Tibial artery (tissue), 4 donors: ENCODE data around the gene BLTP1.
A peak's percentile ranks its signal among the peaks of the same experiment; 100 is the strongest.

ENCODE experiments used
- DNase-seq, 2 donors: peaks; one replicate each; pipeline ENCODE4 v3.0.0-alpha.2; 2019
- H3K27ac ChIP-seq, 2 donors: fragments of 200-600 bp; sonication (generic) in 1 of 2; 1 replicate in 1 of 2; 2 replicates in 1 of 2; pipeline ENCODE4 v1.5.1; 2018 to 2019; ENCODE audit warnings: mild to moderate bottlenecking in 1 of 2
- H3K27me3 ChIP-seq, 2 donors: fragments of 200-600 bp; sonication (generic) in 1 of 2; one replicate each; pipeline versions ENCODE4 v1.5.1 to v1.6.0; 2016 to 2019
- H3K36me3 ChIP-seq, 3 donors: fragments of 200-600 bp; sonication (generic) in 2 of 3; one replicate each; pipeline ENCODE4 v1.5.1; 2016 to 2019; ENCODE audit warnings: mild to moderate bottlenecking in 2 of 3
- H3K4me1 ChIP-seq, 4 donors: fragments of 200-600 bp; sonication (generic) in 2 of 4; 1 replicate in 3 of 4; 2 replicates in 1 of 4; pipeline ENCODE4 v1.5.1; 2016 to 2019
- H3K4me3 ChIP-seq, 2 donors: fragments of 200-600 bp; sonication (generic) in 1 of 2; 1 replicate in 1 of 2; 2 replicates in 1 of 2; pipeline ENCODE4 v1.5.1; 2018 to 2019; ENCODE audit warnings: mild to moderate bottlenecking in 2 of 2
- H3K9me3 ChIP-seq, 3 donors: fragments of 200-600 bp; sonication (generic) in 1 of 3; one replicate each; pipeline ENCODE4 v1.5.1; 2016 to 2019
- CTCF ChIP-seq, 2 experiments: fragments of 200-600 bp in 1 of 2; fragments of 450-650 bp in 1 of 2; IDR thresholded peaks; one replicate each; pipeline ENCODE4 v1.5.1; 2017 to 2019; ENCODE audit warnings: antibody characterized with exemption in 2 of 2, mild to moderate bottlenecking in 1 of 2, moderate library complexity in 1 of 2
- intact Hi-C: fragments of 100-400 bp; cut with DNase I; formaldehyde crosslinking; loops from one replicate; pipeline ENCODE4 v1.15.0; 2023; ENCODE audit warnings: low total_unique reads

The BLTP1 gene

DNA sequence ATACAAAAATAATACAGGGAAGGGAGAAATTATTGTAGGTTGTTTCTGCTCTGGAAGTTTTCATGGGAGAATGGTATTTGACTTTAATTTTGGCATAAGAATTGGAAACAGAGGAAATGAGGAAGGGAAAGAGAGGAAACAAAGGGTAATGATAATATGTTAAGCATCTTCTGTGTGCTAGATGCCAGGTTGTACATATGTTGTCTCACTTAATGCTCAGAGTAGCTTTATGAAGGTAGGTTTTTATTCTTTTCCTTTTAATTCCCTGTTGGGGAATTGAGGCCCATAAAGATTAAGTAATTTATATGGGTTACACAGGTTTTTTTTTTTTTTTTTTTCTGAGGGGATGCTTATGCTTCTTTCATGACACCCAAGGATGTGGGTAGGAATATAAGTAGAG lies 19.2 kb downstream of the BLTP1 start:
- no peak for TF ChIP-seq CTCF (IDR thresholded peaks at IDR 0.05)
- Histone ChIP-seq H3K36me3 (peaks cover 6 to 11% (median 11%) of the 10 kb centered on the region in 3 donors), H3K27ac (peak overlapping the region in 1 of 2 donors; percentile 16), H3K4me3 (no peak overlapping the region), H3K27me3 (no peaks in the 10 kb centered on the region), H3K9me3 (no peaks in the 10 kb centered on the region), H3K4me1 (peaks cover 0 to 41% (median 7%) of the 10 kb centered on the region in 4 donors)
- intact Hi-C loops: no loop called here
- no peak for DNase-seq

DNA sequence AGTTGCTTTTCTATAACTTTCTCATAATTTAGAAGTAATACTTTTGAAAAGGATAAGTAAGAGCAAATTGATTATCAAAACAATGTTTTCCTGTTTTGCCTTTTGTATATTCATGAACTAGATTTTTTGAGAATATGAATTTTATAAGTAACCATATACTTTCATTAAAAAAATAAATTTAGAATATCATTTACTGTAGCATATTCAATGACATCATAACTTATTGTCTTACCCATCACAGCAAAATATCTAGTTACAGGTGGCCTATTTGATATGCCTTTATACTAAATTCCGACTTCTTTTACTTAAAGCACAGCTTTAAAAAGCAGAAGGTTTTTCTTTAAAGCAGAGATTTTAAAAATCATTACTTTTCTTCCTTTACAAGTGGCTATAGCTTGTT lies 20.1 kb downstream of the BLTP1 start:
- intact Hi-C loops: no loop called here

GRCh38 chr4:122178961-122179360 lies 26.8 kb downstream of the BLTP1 start:
- TF ChIP-seq CTCF (IDR thresholded peaks at IDR 0.05): no peak
- intact Hi-C loops: no loop called here
- Histone ChIP-seq H3K27me3 (no peaks in the 10 kb centered on the region), H3K9me3 (no peaks in the 10 kb centered on the region), H3K4me3 (no peak overlapping the region), H3K4me1 (no peaks in the 10 kb centered on the region), H3K27ac (no peak overlapping the region), H3K36me3 (peaks cover 40 to 61% (median 52%) of the 10 kb centered on the region in 3 donors)
- DNase-seq: no peak

More for the DNA sequence above, 20.1 kb downstream of the BLTP1 start:
- no peak for TF ChIP-seq CTCF (IDR thresholded peaks at IDR 0.05)
- no peaks in the 10 kb centered on the region for H3K27me3 ChIP-seq
- no peak for DNase-seq
- H3K4me1 ChIP-seq: peaks cover 0 to 41% (median 7%) of the 10 kb centered on the region in 4 donors
- H3K36me3 ChIP-seq: peaks cover 15 to 20% (median 19%) of the 10 kb centered on the region in 3 donors
- no peak overlapping the region for H3K4me3 ChIP-seq
- no peaks in the 10 kb centered on the region for H3K9me3 ChIP-seq
- no peak overlapping the region for H3K27ac ChIP-seq

DNA sequence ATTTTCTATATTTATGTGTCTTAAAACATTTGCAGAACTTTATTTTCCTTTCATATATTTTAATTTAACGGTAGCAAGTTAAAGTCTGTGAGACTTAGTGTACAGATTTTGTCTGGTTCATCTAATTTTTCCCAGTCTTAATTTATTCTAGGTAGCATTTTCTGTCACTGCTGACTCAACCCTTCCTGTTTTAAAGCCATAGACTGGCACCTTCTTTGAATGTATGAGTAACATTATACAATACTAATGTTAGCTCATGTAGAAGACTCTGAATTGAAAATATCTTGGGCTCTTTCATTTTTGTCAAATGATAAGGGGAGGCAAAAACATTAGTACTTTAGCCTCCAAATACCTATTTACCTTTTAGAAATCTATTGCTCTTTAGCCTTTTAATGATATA lies 43.6 kb downstream of the BLTP1 start:
- no peak overlapping the region for H3K27ac ChIP-seq
- TF ChIP-seq CTCF (IDR thresholded peaks at IDR 0.05): no peak
- no peaks in the 10 kb centered on the region for H3K9me3 ChIP-seq
- H3K27me3 ChIP-seq: no peaks in the 10 kb centered on the region
- H3K4me1 ChIP-seq: no peaks in the 10 kb centered on the region
- no peak overlapping the region for H3K4me3 ChIP-seq
- H3K36me3 ChIP-seq: peaks cover 28 to 41% (median 32%) of the 10 kb centered on the region in 3 donors
- intact Hi-C loops: no loop called here
- DNase-seq: no peak
